K562 (cell line): ENCODE results near the gene CD46. TPM values are rescaled to one million over a fixed set of nuclear protein-coding genes. Genes with fewer than 3 reads are reported as not detected.

Experiments
- CBFA2T3 ChIP-seq: fragments of 450-650 bp; IDR thresholded peaks from 2 replicates; pipeline ENCODE4 v1.6.1; 2017
- CBX2 ChIP-seq: fragments of 200-600 bp; sonication (generic); IDR thresholded peaks from one replicate; pipeline ENCODE4 v1.6.1; 2012; ENCODE audit warnings: mild to moderate bottlenecking, low read length, inconsistent platforms; ENCODE audit not compliant: insufficient read depth, poor library complexity, severe bottlenecking
- CREB3L1 ChIP-seq: fragments of 450-650 bp; IDR thresholded peaks from 2 replicates; pipeline ENCODE4 v1.6.1; 2014; ENCODE audit warnings: low read depth, mild to moderate bottlenecking, moderate library complexity, borderline replicate concordance
- EP400 ChIP-seq: fragments of 450-650 bp; IDR thresholded peaks from 2 replicates; pipeline ENCODE4 v1.6.1; 2017; ENCODE audit warnings: antibody characterized with exemption, mild to moderate bottlenecking, moderate library complexity
- FOXM1 ChIP-seq, 2 experiments: fragments of 450-650 bp in 1 of 2; sonication (generic) in 1 of 2; formaldehyde crosslinking in 1 of 2; IDR thresholded peaks; 2 replicates each; pipeline versions ENCODE4 v1.6.1 to v1.9.0; 2017 to 2022; ENCODE audit warnings: low read depth in 2 of 2, mild to moderate bottlenecking in 2 of 2, missing genetic modification reagents in 1 of 2, moderate library complexity in 1 of 2
- GABPA ChIP-seq: fragments of 200-800 bp; sonication (Bioruptor generic); conservative IDR thresholded peaks from 2 replicates; pipeline ENCODE4 v1.6.1; 2016; ENCODE audit warnings: low read depth, missing genetic modification characterization, missing compliant biosample characterization
- HNRNPH1 ChIP-seq: fragments of 200-400 bp; formaldehyde crosslinking; optimal IDR thresholded peaks from 2 replicates; pipeline ENCODE3; 2017; ENCODE audit warnings: low read depth, mild to moderate bottlenecking, low read length, moderate library complexity
- ILF3 ChIP-seq: fragments of 450-650 bp; IDR thresholded peaks from 2 replicates; pipeline ENCODE4 v1.6.1; 2018; ENCODE audit warnings: antibody characterized with exemption, mild to moderate bottlenecking, moderate library complexity, borderline replicate concordance
- KDM5B ChIP-seq: fragments of 200-600 bp; sonication (generic); IDR thresholded peaks from 2 replicates; pipeline ENCODE4 v1.6.1; 2012; ENCODE audit warnings: low read depth, mild to moderate bottlenecking, moderate library complexity, low read length, control low read depth, inconsistent platforms; ENCODE audit not compliant: insufficient replicate concordance
- MAX ChIP-seq: sonication (generic); formaldehyde crosslinking; IDR thresholded peaks from 2 replicates; pipeline ENCODE4 v1.9.0; 2022; ENCODE audit warnings: mild to moderate bottlenecking, missing genetic modification reagents
- NCOA1 ChIP-seq: fragments of 450-650 bp; IDR thresholded peaks from 2 replicates; pipeline ENCODE4 v1.6.1; 2016; ENCODE audit warnings: low read depth
- NCOA4 ChIP-seq: fragments of 450-650 bp; IDR thresholded peaks from 2 replicates; pipeline ENCODE4 v1.6.1; 2018; ENCODE audit warnings: mild to moderate bottlenecking; ENCODE audit not compliant: partially characterized antibody
- NKRF ChIP-seq: fragments of 450-650 bp; IDR thresholded peaks from 2 replicates; pipeline ENCODE4 v1.6.1; 2016; ENCODE audit warnings: borderline replicate concordance
- NONO ChIP-seq, 2 experiments: fragments of 200-400 bp in 1 of 2; fragments of 450-650 bp in 1 of 2; formaldehyde crosslinking in 1 of 2; IDR thresholded peaks; 2 replicates each; pipeline ENCODE4 v1.6.1; 2017; ENCODE audit warnings: low read depth in 2 of 2, mild to moderate bottlenecking in 2 of 2, moderate library complexity in 2 of 2, low read length in 1 of 2
- RFX1 ChIP-seq: fragments of 450-650 bp; IDR thresholded peaks from 2 replicates; pipeline ENCODE4 v1.6.1; 2016; ENCODE audit warnings: mild to moderate bottlenecking, moderate library complexity
- RUNX1 ChIP-seq: sonication (generic); IDR thresholded peaks from 2 replicates; pipeline ENCODE4 v1.6.1; 2016; ENCODE audit warnings: antibody characterized with exemption, low read depth
- SMARCC2 ChIP-seq: fragments of 450-650 bp; IDR thresholded peaks from 2 replicates; pipeline ENCODE4 v1.6.1; 2017; ENCODE audit warnings: antibody characterized with exemption, moderate library complexity, mild to moderate bottlenecking, low read depth
- ZNF277 ChIP-seq: fragments of 250-450 bp; sonication (Bioruptor Pico); IDR thresholded peaks from 2 replicates; pipeline ENCODE4 v1.8.0; 2022; ENCODE audit warnings: inconsistent platforms, mild to moderate bottlenecking, moderate library complexity, borderline replicate concordance
- polyA plus RNA-seq, 8 experiments: library from polyadenylated mRNA; depleted of rRNA in 4 of 8; stranded (reverse) in 5 of 8; unstranded in 3 of 8; fragments of >200 nt; fragmentation: Nextera tagmentation in 2 of 8; fragmentation: Illumina TruSeq in 1 of 8; extraction: Ambion mirVana in 2 of 8; extraction: Trizol in 1 of 8; gene quantifications; 2 replicates each; pipeline versions ENCODE4 v1.2.1 to v1.2.3, GENCODE V29; 2011 to 2014; ENCODE audit warnings: inconsistent platforms in 1 of 8, missing spikeins in 1 of 8
- total RNA-seq, 7 experiments: library from RNA; depleted of rRNA in 6 of 7; stranded (reverse); fragments of >200 nt in 6 of 7; fragmentation: Illumina TruSeq in 2 of 7; extraction: Trizol in 2 of 7; gene quantifications; 2 replicates each; pipeline versions ENCODE4 v1.2.1 to v1.2.3, GENCODE V29; 2011 to 2021; ENCODE audit warnings: low replicate concordance in 1 of 7
- TF ChIP-seq, protein P1 (sequence below): fragments of 250-450 bp; sonication (Bioruptor Pico); IDR thresholded peaks from 2 replicates; pipeline ENCODE4 v1.9.0; 2021; ENCODE audit warnings: mild to moderate bottlenecking, inconsistent platforms

The CD46 gene
- total and polyA plus RNA-seq, 9 of the 15 experiments (the other 6 are each of a cell fraction or from before 2014, with no cell fraction given) = 87.9 to 374 (median 156) TPM

GRCh38 chr1:207825719-207826556 lies 74.1 kb downstream of the CD46 start (continued):
- TF ChIP-seq MAX (CRISPR knock-in tag) (peak; percentile 61), CBFA2T3 (peak; percentile 35; the same call in 1 of the 2 replicates), EP400 (peak; percentile 59), NKRF (no peak), RUNX1 (no peak), KDM5B (no peak), SMARCC2 (no peak; the same call in 1 of the 2 replicates), RFX1 (peak; percentile 69), NONO (IDR thresholded peaks at IDR 0.05; ENCODE audit: low read depth in 2 of 2, low read length in 1 of 2) (peak in 1 of 2 experiments; percentile 61; a peak in 1 of 4 replicates), CBX2 (no peak), FOXM1 (IDR thresholded peaks at IDR 0.05; ENCODE audit: low read depth) (no peak), FOXM1 (CRISPR knock-in tag; IDR thresholded peaks at IDR 0.05; ENCODE audit: low read depth) (no peak), HNRNPH1 (no peak), CREB3L1 (peak; percentile 81), ILF3 (no peak), NCOA1 (peak; percentile 66; the same call in 1 of the 2 replicates), ZNF277 (CRISPR knock-in tag) (no peak), GABPA (tag) (0 out of 2 replicates have a peak, but pooled peaks have one; percentile 22), NCOA4 (no peak)
- TF ChIP-seq, protein P1, sequence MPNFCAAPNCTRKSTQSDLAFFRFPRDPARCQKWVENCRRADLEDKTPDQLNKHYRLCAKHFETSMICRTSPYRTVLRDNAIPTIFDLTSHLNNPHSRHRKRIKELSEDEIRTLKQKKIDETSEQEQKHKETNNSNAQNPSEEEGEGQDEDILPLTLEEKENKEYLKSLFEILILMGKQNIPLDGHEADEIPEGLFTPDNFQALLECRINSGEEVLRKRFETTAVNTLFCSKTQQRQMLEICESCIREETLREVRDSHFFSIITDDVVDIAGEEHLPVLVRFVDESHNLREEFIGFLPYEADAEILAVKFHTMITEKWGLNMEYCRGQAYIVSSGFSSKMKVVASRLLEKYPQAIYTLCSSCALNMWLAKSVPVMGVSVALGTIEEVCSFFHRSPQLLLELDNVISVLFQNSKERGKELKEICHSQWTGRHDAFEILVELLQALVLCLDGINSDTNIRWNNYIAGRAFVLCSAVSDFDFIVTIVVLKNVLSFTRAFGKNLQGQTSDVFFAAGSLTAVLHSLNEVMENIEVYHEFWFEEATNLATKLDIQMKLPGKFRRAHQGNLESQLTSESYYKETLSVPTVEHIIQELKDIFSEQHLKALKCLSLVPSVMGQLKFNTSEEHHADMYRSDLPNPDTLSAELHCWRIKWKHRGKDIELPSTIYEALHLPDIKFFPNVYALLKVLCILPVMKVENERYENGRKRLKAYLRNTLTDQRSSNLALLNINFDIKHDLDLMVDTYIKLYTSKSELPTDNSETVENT (CRISPR knock-in tag) = no peak
